Measurements from ENCODE around the gene RNASET2.

The RNASET2 gene

GRCh38 chr6:166930354-166930891, 25.9 kb downstream of the RNASET2 start:
- no peak overlapping the region for H3K4me3 ChIP-seq (replicated peaks; ENCODE audit: insufficient read depth, low read length)
- TF ChIP-seq POLR2AphosphoS5 (IDR thresholded peaks at IDR 0.05; ENCODE audit: low read depth) (no peak), SPI1 (IDR thresholded peaks at IDR 0.05; ENCODE audit: borderline replicate concordance, low read depth) (no peak), GABPA (IDR thresholded peaks at IDR 0.05; ENCODE audit: low read depth) (no peak)
- TF ChIP-seq, protein P1, sequence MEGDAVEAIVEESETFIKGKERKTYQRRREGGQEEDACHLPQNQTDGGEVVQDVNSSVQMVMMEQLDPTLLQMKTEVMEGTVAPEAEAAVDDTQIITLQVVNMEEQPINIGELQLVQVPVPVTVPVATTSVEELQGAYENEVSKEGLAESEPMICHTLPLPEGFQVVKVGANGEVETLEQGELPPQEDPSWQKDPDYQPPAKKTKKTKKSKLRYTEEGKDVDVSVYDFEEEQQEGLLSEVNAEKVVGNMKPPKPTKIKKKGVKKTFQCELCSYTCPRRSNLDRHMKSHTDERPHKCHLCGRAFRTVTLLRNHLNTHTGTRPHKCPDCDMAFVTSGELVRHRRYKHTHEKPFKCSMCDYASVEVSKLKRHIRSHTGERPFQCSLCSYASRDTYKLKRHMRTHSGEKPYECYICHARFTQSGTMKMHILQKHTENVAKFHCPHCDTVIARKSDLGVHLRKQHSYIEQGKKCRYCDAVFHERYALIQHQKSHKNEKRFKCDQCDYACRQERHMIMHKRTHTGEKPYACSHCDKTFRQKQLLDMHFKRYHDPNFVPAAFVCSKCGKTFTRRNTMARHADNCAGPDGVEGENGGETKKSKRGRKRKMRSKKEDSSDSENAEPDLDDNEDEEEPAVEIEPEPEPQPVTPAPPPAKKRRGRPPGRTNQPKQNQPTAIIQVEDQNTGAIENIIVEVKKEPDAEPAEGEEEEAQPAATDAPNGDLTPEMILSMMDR (IDR thresholded peaks at IDR 0.05; ENCODE audit: insufficient read depth, low read length): no peak
- TF ChIP-seq, protein P2, sequence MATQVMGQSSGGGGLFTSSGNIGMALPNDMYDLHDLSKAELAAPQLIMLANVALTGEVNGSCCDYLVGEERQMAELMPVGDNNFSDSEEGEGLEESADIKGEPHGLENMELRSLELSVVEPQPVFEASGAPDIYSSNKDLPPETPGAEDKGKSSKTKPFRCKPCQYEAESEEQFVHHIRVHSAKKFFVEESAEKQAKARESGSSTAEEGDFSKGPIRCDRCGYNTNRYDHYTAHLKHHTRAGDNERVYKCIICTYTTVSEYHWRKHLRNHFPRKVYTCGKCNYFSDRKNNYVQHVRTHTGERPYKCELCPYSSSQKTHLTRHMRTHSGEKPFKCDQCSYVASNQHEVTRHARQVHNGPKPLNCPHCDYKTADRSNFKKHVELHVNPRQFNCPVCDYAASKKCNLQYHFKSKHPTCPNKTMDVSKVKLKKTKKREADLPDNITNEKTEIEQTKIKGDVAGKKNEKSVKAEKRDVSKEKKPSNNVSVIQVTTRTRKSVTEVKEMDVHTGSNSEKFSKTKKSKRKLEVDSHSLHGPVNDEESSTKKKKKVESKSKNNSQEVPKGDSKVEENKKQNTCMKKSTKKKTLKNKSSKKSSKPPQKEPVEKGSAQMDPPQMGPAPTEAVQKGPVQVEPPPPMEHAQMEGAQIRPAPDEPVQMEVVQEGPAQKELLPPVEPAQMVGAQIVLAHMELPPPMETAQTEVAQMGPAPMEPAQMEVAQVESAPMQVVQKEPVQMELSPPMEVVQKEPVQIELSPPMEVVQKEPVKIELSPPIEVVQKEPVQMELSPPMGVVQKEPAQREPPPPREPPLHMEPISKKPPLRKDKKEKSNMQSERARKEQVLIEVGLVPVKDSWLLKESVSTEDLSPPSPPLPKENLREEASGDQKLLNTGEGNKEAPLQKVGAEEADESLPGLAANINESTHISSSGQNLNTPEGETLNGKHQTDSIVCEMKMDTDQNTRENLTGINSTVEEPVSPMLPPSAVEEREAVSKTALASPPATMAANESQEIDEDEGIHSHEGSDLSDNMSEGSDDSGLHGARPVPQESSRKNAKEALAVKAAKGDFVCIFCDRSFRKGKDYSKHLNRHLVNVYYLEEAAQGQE (IDR thresholded peaks at IDR 0.05; ENCODE audit: insufficient replicate concordance, low read depth): no peak

DNA sequence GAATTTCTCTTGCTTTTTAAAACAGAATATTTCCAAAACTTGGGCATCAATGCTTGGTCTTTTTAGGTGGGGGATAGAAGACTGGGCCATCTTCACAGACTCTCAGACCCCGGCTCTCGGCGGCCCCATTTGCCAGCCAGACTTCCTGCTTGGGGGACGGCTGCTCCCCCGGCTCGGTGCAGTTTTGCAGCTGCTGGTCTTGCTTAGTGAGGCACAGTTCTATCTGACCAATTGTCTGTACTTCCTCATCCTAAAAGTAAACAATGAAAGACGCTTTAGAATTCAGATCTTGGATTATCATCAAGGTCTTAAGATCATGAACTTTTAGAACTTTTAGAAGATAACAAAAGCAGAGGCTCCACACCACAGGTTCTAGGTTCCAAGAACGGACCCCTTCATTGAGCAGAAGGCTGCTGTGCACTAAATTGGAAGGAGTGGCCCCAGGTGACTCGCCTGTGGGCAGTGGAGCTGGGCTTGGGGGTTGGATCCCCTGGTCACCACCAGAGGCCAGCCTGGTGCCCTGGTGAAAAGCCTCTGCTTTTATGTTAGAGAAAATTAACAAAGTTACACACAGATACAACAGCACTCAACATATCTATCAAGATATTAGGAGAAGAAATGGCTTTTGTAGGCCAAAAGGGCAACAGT, 26.7 kb downstream of the RNASET2 start:
- H3K4me3 ChIP-seq (replicated peaks; ENCODE audit: insufficient read depth, low read length): no peak overlapping the region
- no peak for DNase-seq (ENCODE audit: low read depth in 1 of 2, low spot score in 1 of 2)
- TF ChIP-seq GABPA (IDR thresholded peaks at IDR 0.05; ENCODE audit: low read depth): no peak
- no peak for TF ChIP-seq SPI1 (IDR thresholded peaks at IDR 0.05; ENCODE audit: borderline replicate concordance, low read depth)
- no peaks in the 10 kb centered on the region for H3K27me3 ChIP-seq (ENCODE audit: insufficient read depth, poor library complexity, severe bottlenecking)
- no peak overlapping the region for H3K27ac ChIP-seq (replicated peaks)

More at GRCh38 chr6:166930354-166930891, 25.9 kb downstream of the RNASET2 start:
- no peak for DNase-seq (ENCODE audit: low read depth in 1 of 2, low spot score in 1 of 2)
- no peak overlapping the region for H3K27ac ChIP-seq (replicated peaks)
- H3K27me3 ChIP-seq (ENCODE audit: insufficient read depth, poor library complexity, severe bottlenecking): no peaks in the 10 kb centered on the region

DNA sequence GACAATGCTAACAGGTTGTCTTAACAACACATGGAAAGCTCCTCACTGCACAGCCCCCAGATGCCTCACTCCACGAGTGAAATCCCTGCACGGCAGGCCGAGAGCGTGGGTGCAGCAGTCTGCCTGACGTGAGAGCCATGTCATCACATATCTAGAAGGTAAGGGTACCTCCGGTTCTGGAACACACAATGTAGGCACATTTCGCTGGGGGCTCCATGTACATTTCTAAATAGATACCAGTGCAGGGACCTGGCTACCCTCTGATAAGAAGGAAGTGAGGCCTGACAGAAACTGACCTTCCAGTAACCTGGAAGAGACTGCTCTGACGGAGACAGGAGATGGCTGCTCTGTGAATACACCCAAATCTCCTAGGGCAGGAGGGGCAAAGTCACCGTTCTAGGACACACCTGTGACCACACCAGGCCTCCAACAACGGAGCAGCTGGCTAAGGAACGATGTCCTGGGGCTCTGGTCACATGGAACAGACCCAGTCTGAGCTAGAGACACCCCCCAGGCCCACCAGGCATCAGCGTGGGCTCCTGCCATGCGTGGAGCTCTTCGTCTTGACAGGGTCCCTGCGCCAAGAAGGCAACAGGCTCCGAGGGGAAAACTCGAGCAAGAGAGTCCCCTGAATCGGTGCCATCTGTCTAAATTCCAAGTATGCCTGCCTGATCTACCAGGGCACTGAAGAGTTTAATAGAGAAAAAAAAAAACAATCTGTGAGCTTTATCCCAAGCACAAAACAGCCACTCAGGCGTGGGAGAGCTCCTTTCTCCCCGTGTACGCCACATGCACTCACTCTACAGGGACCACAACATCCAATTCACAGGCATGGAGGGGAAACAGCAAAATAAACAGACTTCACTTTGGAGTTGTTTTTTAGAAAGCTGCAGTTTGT, 27.5 kb downstream of the RNASET2 start:
- TF ChIP-seq, protein P2 (IDR thresholded peaks at IDR 0.05; ENCODE audit: insufficient replicate concordance, low read depth): no peak
- no peak for TF ChIP-seq SPI1 (IDR thresholded peaks at IDR 0.05; ENCODE audit: borderline replicate concordance, low read depth)
- no peak for TF ChIP-seq GABPA (IDR thresholded peaks at IDR 0.05; ENCODE audit: low read depth)
- TF ChIP-seq, protein P1 (IDR thresholded peaks at IDR 0.05; ENCODE audit: insufficient read depth, low read length): no peak
- TF ChIP-seq POLR2AphosphoS5 (IDR thresholded peaks at IDR 0.05; ENCODE audit: low read depth): no peak
- Histone ChIP-seq H3K27me3 (ENCODE audit: insufficient read depth, poor library complexity, severe bottlenecking) (no peaks in the 10 kb centered on the region), H3K4me3 (replicated peaks; ENCODE audit: insufficient read depth, low read length) (no peak overlapping the region), H3K27ac (replicated peaks) (no peak overlapping the region)
- DNase-seq (ENCODE audit: low read depth in 1 of 2, low spot score in 1 of 2): no peak

Measured in HL-60 (cell line).